ENCODE data around the gene FANK1. TPM values are rescaled to one million over a fixed set of nuclear protein-coding genes. Genes with fewer than 3 reads are reported as not detected.
"Not testable (repeated sequence)": the region's sequence is repeated elsewhere in the genome, so short reads cannot be mapped to it uniquely, and the experiment has no call there.

The FANK1 gene
- total and polyA plus RNA-seq, 2 donors (not counting 1 experiment from before 2014, with no cell fraction given), result 0.13 TPM; not detected in 1

- H3K9ac ChIP-seq (ENCODE audit: low read length); CTCF ChIA-PET; H3K4me3 ChIP-seq (ENCODE audit: control extremely low read depth in 1 of 5, extremely low read depth in 1 of 5, insufficient read depth in 1 of 5, low read depth in 2 of 5, low read length in 4 of 5); H3K79me2 ChIP-seq (ENCODE audit: control insufficient read depth, insufficient read depth, low read length); intact Hi-C loops (cut with micrococcal nuclease); H3K27me3 ChIP-seq (replicated peaks in 1 of 4; ENCODE audit: control extremely low read depth in 1 of 4, control insufficient read depth in 3 of 4, insufficient read depth in 4 of 4, low read length in 3 of 4); H3K36me3 ChIP-seq (replicated peaks in 1 of 2; ENCODE audit: control extremely low read depth in 1 of 2, control insufficient read depth in 1 of 2, extremely low read depth in 1 of 2, insufficient read depth in 2 of 2, low read length in 1 of 2); H4K20me1 ChIP-seq (ENCODE audit: control insufficient read depth, insufficient read depth, low read length, poor library complexity, severe bottlenecking); ATAC-seq (ENCODE audit: low read depth); H2AFZ ChIP-seq (ENCODE audit: insufficient read depth, low read depth, low read length, poor library complexity, severe bottlenecking); H3K27ac ChIP-seq (ENCODE audit: low read length in 2 of 2); H3K4me1 ChIP-seq (ENCODE audit: control insufficient read depth in 2 of 2, insufficient read depth in 2 of 2, low read length in 2 of 2); H3K9me3 Mint-ChIP-seq (ENCODE audit: insufficient read depth); H3K27ac Mint-ChIP-seq; H3K4me2 ChIP-seq (replicated peaks; ENCODE audit: low read depth, low read length, poor library complexity, severe bottlenecking); H3K27me3 Mint-ChIP-seq; POLR2A ChIA-PET; DNase-seq; H3K9me3 ChIP-seq (ENCODE audit: control extremely low read depth in 1 of 3, control insufficient read depth in 2 of 3, insufficient read depth in 1 of 3, low read length in 2 of 3): not testable (repeated sequence)
- peaks cover 17% of the 10 kb centered on the region for H3K4me1 Mint-ChIP-seq
- peak overlapping the region; percentile 4 for H3K4me3 Mint-ChIP-seq
- 67% methylated on average over 2 of the region's 3 CpGs for WGBS (ENCODE audit: insufficient coverage)
Measured at GRCh38 chr10:125894176-125894575, 2.2 kb upstream of the FANK1 start.

GRCh38 chr10:125895130-125896087 lies 955 bp upstream of the FANK1 start:
- H4K20me1 ChIP-seq (ENCODE audit: control insufficient read depth, insufficient read depth, low read length, poor library complexity, severe bottlenecking); H3K9me3 ChIP-seq (ENCODE audit: control extremely low read depth in 1 of 3, control insufficient read depth in 2 of 3, insufficient read depth in 1 of 3, low read length in 2 of 3); H3K4me1 ChIP-seq (ENCODE audit: control insufficient read depth in 2 of 2, insufficient read depth in 2 of 2, low read length in 2 of 2); H3K9me3 Mint-ChIP-seq (ENCODE audit: insufficient read depth); H3K27me3 Mint-ChIP-seq; POLR2A ChIA-PET; CTCF ChIA-PET; H3K27me3 ChIP-seq (replicated peaks in 1 of 4; ENCODE audit: control extremely low read depth in 1 of 4, control insufficient read depth in 3 of 4, insufficient read depth in 4 of 4, low read length in 3 of 4); H3K79me2 ChIP-seq (ENCODE audit: control insufficient read depth, insufficient read depth, low read length); H3K36me3 ChIP-seq (replicated peaks in 1 of 2; ENCODE audit: control extremely low read depth in 1 of 2, control insufficient read depth in 1 of 2, extremely low read depth in 1 of 2, insufficient read depth in 2 of 2, low read length in 1 of 2): not testable (repeated sequence)
- H3K27ac Mint-ChIP-seq, result peak overlapping the region; percentile 81
- peak overlapping the region in 1 of 2 donors; percentile 59 for H3K27ac ChIP-seq (ENCODE audit: low read length in 2 of 2)
- DNase-seq, result peak; percentile 61
- peak overlapping the region; percentile 87 for H2AFZ ChIP-seq (ENCODE audit: insufficient read depth, low read depth, low read length, poor library complexity, severe bottlenecking)
- intact Hi-C loops (cut with micrococcal nuclease), result loop anchor here (1.0 to 2.0 kb wide), 2 partner anchors 73 to 147 kb away; partner anchors contain the start of genes BCCIP and UROS
- WGBS (ENCODE audit: insufficient coverage), result 27% methylated on average over 45 of the region's 50 CpGs
- peak; percentile 37 for ATAC-seq (ENCODE audit: low read depth)
- peak overlapping the region; percentile 76 for H3K9ac ChIP-seq (ENCODE audit: low read length)
- H3K4me1 Mint-ChIP-seq, result peaks cover 17% of the 10 kb centered on the region
- H3K4me2 ChIP-seq (replicated peaks; ENCODE audit: low read depth, low read length, poor library complexity, severe bottlenecking), result peak overlapping the region; percentile 77
- H3K4me3 Mint-ChIP-seq, result peak overlapping the region; percentile 90
- peak overlapping the region; percentile 11 to 82 (median 63) for H3K4me3 ChIP-seq (ENCODE audit: control extremely low read depth in 1 of 5, extremely low read depth in 1 of 5, insufficient read depth in 1 of 5, low read depth in 2 of 5, low read length in 4 of 5)

GRCh38 chr10:125897317-125897716 lies 953 bp downstream of the FANK1 start:
- peak overlapping the region in 1 of 5 experiments; percentile 82 for H3K4me3 ChIP-seq (ENCODE audit: control extremely low read depth in 1 of 5, extremely low read depth in 1 of 5, insufficient read depth in 1 of 5, low read depth in 2 of 5, low read length in 4 of 5)
- H3K79me2 ChIP-seq (ENCODE audit: control insufficient read depth, insufficient read depth, low read length); H3K27ac Mint-ChIP-seq; H3K9me3 Mint-ChIP-seq (ENCODE audit: insufficient read depth); H3K9me3 ChIP-seq (ENCODE audit: control extremely low read depth in 1 of 3, control insufficient read depth in 2 of 3, insufficient read depth in 1 of 3, low read length in 2 of 3); H4K20me1 ChIP-seq (ENCODE audit: control insufficient read depth, insufficient read depth, low read length, poor library complexity, severe bottlenecking); DNase-seq; H3K4me1 ChIP-seq (ENCODE audit: control insufficient read depth in 2 of 2, insufficient read depth in 2 of 2, low read length in 2 of 2); ATAC-seq (ENCODE audit: low read depth); H3K27ac ChIP-seq (ENCODE audit: low read length in 2 of 2); H3K27me3 ChIP-seq (replicated peaks in 1 of 4; ENCODE audit: control extremely low read depth in 1 of 4, control insufficient read depth in 3 of 4, insufficient read depth in 4 of 4, low read length in 3 of 4); H3K27me3 Mint-ChIP-seq; H3K36me3 ChIP-seq (replicated peaks in 1 of 2; ENCODE audit: control extremely low read depth in 1 of 2, control insufficient read depth in 1 of 2, extremely low read depth in 1 of 2, insufficient read depth in 2 of 2, low read length in 1 of 2); POLR2A ChIA-PET; CTCF ChIA-PET; H3K9ac ChIP-seq (ENCODE audit: low read length): not testable (repeated sequence)
- peak overlapping the region; percentile 87 for H2AFZ ChIP-seq (ENCODE audit: insufficient read depth, low read depth, low read length, poor library complexity, severe bottlenecking)
- intact Hi-C loops (cut with micrococcal nuclease), result loop anchor here (2.0 kb wide), 1 partner anchor 75 kb away; the partner anchor contains the start of genes BCCIP and UROS
- Mint-ChIP-seq H3K4me1 (peaks cover 17% of the 10 kb centered on the region), H3K4me3 (peak overlapping the region; percentile 93)
- WGBS (ENCODE audit: insufficient coverage), result 88% methylated on average over 1 of the region's 4 CpGs
- peak overlapping the region; percentile 77 for H3K4me2 ChIP-seq (replicated peaks; ENCODE audit: low read depth, low read length, poor library complexity, severe bottlenecking)

- WGBS (ENCODE audit: insufficient coverage), result no CpG with 5 or more reads among the region's 3 CpGs
- not testable (repeated sequence) for H3K36me3 ChIP-seq (replicated peaks in 1 of 2; ENCODE audit: control extremely low read depth in 1 of 2, control insufficient read depth in 1 of 2, extremely low read depth in 1 of 2, insufficient read depth in 2 of 2, low read length in 1 of 2)
Measured at GRCh38 chr10:125900963-125901362, 4.6 kb downstream of the FANK1 start.

More at GRCh38 chr10:125900963-125901362, 4.6 kb downstream of the FANK1 start:
- H3K4me1 Mint-ChIP-seq; H2AFZ ChIP-seq (ENCODE audit: insufficient read depth, low read depth, low read length, poor library complexity, severe bottlenecking); H3K27me3 ChIP-seq (replicated peaks in 1 of 4; ENCODE audit: control extremely low read depth in 1 of 4, control insufficient read depth in 3 of 4, insufficient read depth in 4 of 4, low read length in 3 of 4); H4K20me1 ChIP-seq (ENCODE audit: control insufficient read depth, insufficient read depth, low read length, poor library complexity, severe bottlenecking); CTCF ChIA-PET; H3K9ac ChIP-seq (ENCODE audit: low read length); H3K4me1 ChIP-seq (ENCODE audit: control insufficient read depth in 2 of 2, insufficient read depth in 2 of 2, low read length in 2 of 2); H3K4me3 ChIP-seq (ENCODE audit: control extremely low read depth in 1 of 5, extremely low read depth in 1 of 5, insufficient read depth in 1 of 5, low read depth in 2 of 5, low read length in 4 of 5); H3K4me3 Mint-ChIP-seq; H3K79me2 ChIP-seq (ENCODE audit: control insufficient read depth, insufficient read depth, low read length); H3K27ac ChIP-seq (ENCODE audit: low read length in 2 of 2); H3K4me2 ChIP-seq (replicated peaks; ENCODE audit: low read depth, low read length, poor library complexity, severe bottlenecking); ATAC-seq (ENCODE audit: low read depth); POLR2A ChIA-PET; H3K9me3 ChIP-seq (ENCODE audit: control extremely low read depth in 1 of 3, control insufficient read depth in 2 of 3, insufficient read depth in 1 of 3, low read length in 2 of 3); DNase-seq; intact Hi-C loops (cut with micrococcal nuclease); H3K27ac Mint-ChIP-seq; H3K9me3 Mint-ChIP-seq (ENCODE audit: insufficient read depth): not testable (repeated sequence)
- peaks cover 16% of the 10 kb centered on the region for H3K27me3 Mint-ChIP-seq
